Heart left ventricle (tissue), 16 donors: ENCODE data around the gene TMEM204. TPM values are rescaled to one million over a fixed set of nuclear protein-coding genes. Genes with fewer than 3 reads are reported as not detected.

Experiments used
- ATAC-seq, 4 donors: fragments of 200-7000 bp; cut with Tn5 transposase; one replicate each; pipeline ENCODE4 v1.9.1; 2020 to 2022; ENCODE audit warnings: moderate library complexity in 4 of 4, mild to moderate bottlenecking in 3 of 4, moderate number of reproducible peaks in 1 of 4
- DNase-seq, 5 donors: peaks; one replicate each; pipeline ENCODE4 v3.0.0-alpha.2; 2020
- H3K27ac ChIP-seq, 12 donors: fragments of 200-600 bp; sonication (generic) in 4 of 12; one replicate each; pipeline versions ENCODE4 v1.5.0 to v1.8.0; 2016 to 2022; ENCODE audit warnings: mild to moderate bottlenecking in 2 of 12
- H3K27me3 ChIP-seq, 9 donors: fragments of 200-600 bp; sonication (generic) in 2 of 9; one replicate each; pipeline versions ENCODE4 v1.5.1 to v1.8.0; 2016 to 2022; ENCODE audit warnings: mild to moderate bottlenecking in 3 of 9
- H3K36me3 ChIP-seq, 9 donors: fragments of 200-600 bp; sonication (generic) in 2 of 9; one replicate each; pipeline versions ENCODE4 v1.5.0 to v1.8.0; 2018 to 2022; ENCODE audit warnings: mild to moderate bottlenecking in 2 of 9
- H3K4me1 ChIP-seq, 12 donors: fragments of 200-600 bp; sonication (generic) in 4 of 12; one replicate each; pipeline versions ENCODE4 v1.5.0 to v1.8.0; 2016 to 2022; ENCODE audit warnings: mild to moderate bottlenecking in 3 of 12
- H3K4me3 ChIP-seq, 12 donors: fragments of 200-600 bp; sonication (generic) in 4 of 12; one replicate each; pipeline versions ENCODE4 v1.5.0 to v1.8.0; 2017 to 2022; ENCODE audit warnings: mild to moderate bottlenecking in 9 of 12, moderate library complexity in 4 of 12
- H3K9me3 ChIP-seq, 12 donors: fragments of 200-600 bp; sonication (generic) in 4 of 12; one replicate each; pipeline versions ENCODE4 v1.5.0 to v1.8.0; 2016 to 2022; ENCODE audit warnings: mild to moderate bottlenecking in 1 of 12
- POLR2A ChIP-seq, 2 donors: fragments of 450-650 bp; IDR thresholded peaks; one replicate each; pipeline ENCODE4 v1.6.1; 2017; ENCODE audit warnings: antibody characterized with exemption in 2 of 2, mild to moderate bottlenecking in 2 of 2, moderate library complexity in 2 of 2
- WGBS, 4 donors: extraction: QIAGEN DNeasy Blood & Tissue Kit in 2 of 4; methylation state at CpG; one replicate each; pipeline versions ENCODE4 v1.1.5 to v1.1.7; 2013 to 2018; 5-methylcytosine and 5-hydroxymethylcytosine counted together
- intact Hi-C, 10 donors: fragments of 100-400 bp; cut with DNase I; formaldehyde crosslinking; loops; one replicate each; pipeline versions ENCODE4 v1.11.1 to v1.14.2; 2022
- polyA plus RNA-seq, 2 donors: library from polyadenylated mRNA; stranded (reverse); fragments of 200-250 nt; gene quantifications; one replicate each; pipeline ENCODE4 v1.2.3, GENCODE V29; 2013
- total RNA-seq, 9 donors: library from RNA; depleted of rRNA in 2 of 9; stranded (reverse); fragments of >200 nt in 2 of 9; fragmentation: NEBNext Ultra II Directional in 3 of 9; extraction: Animal tissue kit (Norgen Biotek cat#: 25700) in 3 of 9; gene quantifications; one replicate each; pipeline versions ENCODE4 v1.1.0 to v1.2.4, GENCODE V29; 2016 to 2023
- TF ChIP-seq, protein P1 (sequence below), 12 donors: fragments of 200-600 bp; sonication (generic) in 4 of 12; IDR thresholded peaks; one replicate each; pipeline versions ENCODE4 v1.5.0 to v1.8.0; 2018 to 2022; ENCODE audit warnings: antibody characterized with exemption in 12 of 12, mild to moderate bottlenecking in 5 of 12
- donor health status: ischemic (EF 13 %, LVEDD 7.1; RV severe dilation, severe dysfunction).
- donor health status: healthy with polysubstance abuse.
- donor health status: DM: no; HTN: yes; CAD: no.
- donor health status: DM: no; HTN: no; CAD: no.
- donor health status: ischemic (EF 25% LVEDD 6.9; RV normal size, moderate dysfunction).
- donor health status: ischemic (EF 25% LVEDD 5.7; RV mildly dilated, moderate dysfunction).
- donor health status: healthy.
- donor health status: DM: yes; HTN: yes; CAD: no.
- donor health status: ischemic (EF 35%, LVEDD 5.7; RV mildly dilated, moderate dysfunction).
- donor health status: nonischemic (EF 11% LVEDD 7.7; RV severe dilation, severe dysfunction).
- donor health status: DM: yes; HTN: yes; CAD: no.
- donor health status: PGD.
- donor health status: ischemic (EF 29% LVEDD 5.4; RV normal size, mild dysfunction).
- donor health status: nonischemic (EF 23%, LVEDD 6.1; RV moderate dilation, normal function).

Gene TMEM204
- total and polyA plus RNA-seq, 11 donors: 14.0 to 64.2 (median 20.2) TPM

DNA sequence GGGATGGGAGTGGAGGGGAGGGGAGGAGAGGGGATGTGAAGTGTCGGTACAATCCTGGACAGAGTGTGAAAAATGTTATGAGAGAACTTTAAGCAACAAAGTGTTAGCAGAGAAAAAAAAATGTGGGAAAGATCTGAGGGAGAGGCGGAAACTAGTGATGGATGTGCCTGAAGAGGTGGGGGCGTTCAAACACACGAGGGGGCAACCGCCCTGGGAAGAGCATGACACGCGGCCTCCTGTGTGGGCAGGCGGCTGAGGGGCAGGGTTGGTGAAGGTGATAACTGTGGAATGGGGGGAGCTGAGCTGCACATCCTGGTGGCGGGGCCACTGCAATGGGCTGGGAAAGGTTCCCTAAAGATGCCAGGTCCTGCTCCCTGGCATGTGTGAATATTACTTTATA, 48.3 kb downstream of the TMEM204 start:
- DNase-seq: no peak
- H3K36me3 ChIP-seq: peaks cover 0 to 70% (median 43%) of the 10 kb centered on the region in 9 donors
- H3K9me3 ChIP-seq: no peaks in the 10 kb centered on the region
- ATAC-seq: no peak
- intact Hi-C loops: no loop called here
- WGBS, 4 donors: 90 to 95% (median 92%) methylated on average over 9 of the region's 9 CpGs
- H3K27me3 ChIP-seq: no peaks in the 10 kb centered on the region
- TF ChIP-seq POLR2A (IDR thresholded peaks at IDR 0.05): no peak
- TF ChIP-seq, protein P1, sequence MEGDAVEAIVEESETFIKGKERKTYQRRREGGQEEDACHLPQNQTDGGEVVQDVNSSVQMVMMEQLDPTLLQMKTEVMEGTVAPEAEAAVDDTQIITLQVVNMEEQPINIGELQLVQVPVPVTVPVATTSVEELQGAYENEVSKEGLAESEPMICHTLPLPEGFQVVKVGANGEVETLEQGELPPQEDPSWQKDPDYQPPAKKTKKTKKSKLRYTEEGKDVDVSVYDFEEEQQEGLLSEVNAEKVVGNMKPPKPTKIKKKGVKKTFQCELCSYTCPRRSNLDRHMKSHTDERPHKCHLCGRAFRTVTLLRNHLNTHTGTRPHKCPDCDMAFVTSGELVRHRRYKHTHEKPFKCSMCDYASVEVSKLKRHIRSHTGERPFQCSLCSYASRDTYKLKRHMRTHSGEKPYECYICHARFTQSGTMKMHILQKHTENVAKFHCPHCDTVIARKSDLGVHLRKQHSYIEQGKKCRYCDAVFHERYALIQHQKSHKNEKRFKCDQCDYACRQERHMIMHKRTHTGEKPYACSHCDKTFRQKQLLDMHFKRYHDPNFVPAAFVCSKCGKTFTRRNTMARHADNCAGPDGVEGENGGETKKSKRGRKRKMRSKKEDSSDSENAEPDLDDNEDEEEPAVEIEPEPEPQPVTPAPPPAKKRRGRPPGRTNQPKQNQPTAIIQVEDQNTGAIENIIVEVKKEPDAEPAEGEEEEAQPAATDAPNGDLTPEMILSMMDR (IDR thresholded peaks at IDR 0.05): no peak
- no peak overlapping the region for H3K4me3 ChIP-seq
- no peaks in the 10 kb centered on the region for H3K4me1 ChIP-seq
- no peak overlapping the region for H3K27ac ChIP-seq

DNA sequence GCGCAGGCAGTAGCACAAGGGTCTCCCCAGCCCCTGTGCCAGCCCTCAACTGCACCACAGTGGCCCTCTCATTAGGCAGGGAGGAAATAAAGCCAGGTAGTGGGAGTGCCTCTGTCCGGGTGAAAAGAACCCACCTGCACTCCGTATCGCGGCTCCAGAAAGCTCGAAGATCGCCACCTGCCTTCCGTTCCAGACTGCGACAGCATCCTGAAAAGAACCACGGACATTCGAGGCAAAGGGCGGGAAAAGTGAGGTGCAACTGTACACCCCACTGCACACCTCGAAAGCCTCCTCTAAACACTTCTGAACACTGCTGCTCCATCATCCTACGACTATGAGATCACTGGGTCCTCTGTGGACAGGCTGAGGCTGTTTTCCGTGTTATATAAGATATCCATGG, 49.7 kb downstream of the TMEM204 start:
- ATAC-seq (no peak), DNase-seq (no peak)
- intact Hi-C loops: no loop called here
- WGBS, 4 donors: 82 to 88% (median 84%) methylated on average over 14 to 15 of the region's 15 CpGs
- TF ChIP-seq POLR2A (IDR thresholded peaks at IDR 0.05): no peak
- TF ChIP-seq, protein P1 (IDR thresholded peaks at IDR 0.05): peak in 1 of 12 donors; percentile 8
- no peak overlapping the region for H3K27ac ChIP-seq
- no peaks in the 10 kb centered on the region for H3K9me3 ChIP-seq
- no peak overlapping the region for H3K4me3 ChIP-seq
- H3K36me3 ChIP-seq: peaks cover 0 to 76% (median 52%) of the 10 kb centered on the region in 9 donors
- no peaks in the 10 kb centered on the region for H3K4me1 ChIP-seq
- no peaks in the 10 kb centered on the region for H3K27me3 ChIP-seq

DNA sequence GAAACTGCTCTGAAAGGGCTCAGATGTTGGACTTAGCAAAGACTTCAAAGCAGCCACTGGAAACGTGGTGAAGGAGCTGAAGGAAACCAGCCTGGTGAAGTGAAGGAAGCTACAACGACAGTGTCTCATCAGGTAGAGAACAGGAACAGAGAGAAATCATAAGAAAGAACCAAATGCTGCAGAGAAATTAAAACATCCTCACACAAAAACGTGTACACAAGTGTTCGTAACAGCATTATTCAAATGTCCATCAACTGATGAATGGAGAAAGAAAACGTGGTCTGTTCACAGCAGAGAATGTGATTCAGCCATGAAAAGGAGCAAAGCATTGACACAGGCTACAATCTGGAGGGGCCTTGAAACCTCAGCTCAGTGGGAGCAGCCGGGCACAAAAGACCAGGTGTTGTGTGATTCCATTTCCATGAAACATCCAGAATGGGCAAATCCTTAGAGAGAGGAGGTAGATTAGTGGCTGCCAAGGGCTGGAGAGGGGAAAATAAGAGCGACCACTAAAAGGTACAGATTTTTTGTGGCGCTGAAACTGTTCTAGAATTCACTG, 51.5 kb downstream of the TMEM204 start:
- intact Hi-C loops: no loop called here
- DNase-seq (no peak), ATAC-seq (no peak)
- TF ChIP-seq POLR2A (IDR thresholded peaks at IDR 0.05): no peak
- TF ChIP-seq, protein P1 (IDR thresholded peaks at IDR 0.05): no peak
- Histone ChIP-seq H3K27ac (no peak overlapping the region), H3K9me3 (no peaks in the 10 kb centered on the region), H3K27me3 (no peaks in the 10 kb centered on the region), H3K4me3 (no peak overlapping the region), H3K4me1 (no peaks in the 10 kb centered on the region), H3K36me3 (peaks cover 0 to 71% (median 53%) of the 10 kb centered on the region in 9 donors)
- WGBS, 4 donors: 81 to 86% (median 85%) methylated on average over 8 of the region's 8 CpGs

GRCh38 chr16:1590366-1590765, 56.9 kb downstream of the TMEM204 start:
- no peak overlapping the region for H3K4me3 ChIP-seq
- no peak overlapping the region for H3K27ac ChIP-seq
- H3K36me3 ChIP-seq: peaks cover 0 to 39% (median 23%) of the 10 kb centered on the region in 9 donors
- no peaks in the 10 kb centered on the region for H3K4me1 ChIP-seq
- H3K9me3 ChIP-seq: no peaks in the 10 kb centered on the region
- TF ChIP-seq POLR2A (IDR thresholded peaks at IDR 0.05): no peak
- TF ChIP-seq, protein P1 (IDR thresholded peaks at IDR 0.05): no peak
- no peaks in the 10 kb centered on the region for H3K27me3 ChIP-seq
- WGBS, 4 donors: 90 to 94% (median 92%) methylated on average over 6 of the region's 6 CpGs
- intact Hi-C loops: no loop called here
- ATAC-seq: no peak
- no peak for DNase-seq
